SK-N-DZ (cell line): ENCODE measurements around the gene LOC101059915.
"Not testable (repeated sequence)": the region's sequence is repeated elsewhere in the genome, so short reads cannot be mapped to it uniquely, and the experiment has no call there.

ENCODE experiments used
- DNase-seq: peaks from one replicate; pipeline ENCODE4 v3.0.0-alpha.2; 2015; ENCODE audit warnings: low spot score

LOC101059915 gene

GRCh38 chrX:71640002-71640401, 27.3 kb upstream of the LOC101059915 start:
- no peak for DNase-seq

- not testable (repeated sequence) for DNase-seq
These were observed 22.9 kb upstream of the LOC101059915 start for GRCh38 chrX:71644406-71644805.

GRCh38 chrX:71650333-71650969, 16.9 kb upstream of the LOC101059915 start:
- DNase-seq = no peak

GRCh38 chrX:71652405-71652804, 14.9 kb upstream of the LOC101059915 start:
- peak; percentile 41 for DNase-seq

GRCh38 chrX:71653344-71653743, 14.0 kb upstream of the LOC101059915 start:
- DNase-seq = no peak

GRCh38 chrX:71657267-71657666, 10.1 kb upstream of the LOC101059915 start:
- no peak for DNase-seq

- no peak for DNase-seq
These were observed 8.0 kb upstream of the LOC101059915 start for GRCh38 chrX:71659342-71659741.

GRCh38 chrX:71659959-71660358, 7.4 kb upstream of the LOC101059915 start:
- no peak for DNase-seq

- DNase-seq = no peak
These were observed 6.6 kb upstream of the LOC101059915 start for GRCh38 chrX:71660562-71661416.

- no peak for DNase-seq
These were observed 5.4 kb upstream of the LOC101059915 start for GRCh38 chrX:71661919-71662318.

- not testable (repeated sequence) for DNase-seq
These were observed 4.7 kb upstream of the LOC101059915 start for GRCh38 chrX:71662654-71663053.

- not testable (repeated sequence) for DNase-seq
These were observed 4.1 kb upstream of the LOC101059915 start for GRCh38 chrX:71663238-71663637.

- peak; percentile 39 for DNase-seq
These were observed 3.1 kb upstream of the LOC101059915 start for GRCh38 chrX:71664202-71664601.

GRCh38 chrX:71664889-71665491, 2.4 kb upstream of the LOC101059915 start:
- no peak for DNase-seq

GRCh38 chrX:71665747-71666146, 1.6 kb upstream of the LOC101059915 start:
- DNase-seq = no peak

GRCh38 chrX:71666240-71667223, 814 bp upstream of the LOC101059915 start:
- no peak for DNase-seq

GRCh38 chrX:71668248-71668595, 876 bp downstream of the LOC101059915 start:
- no peak for DNase-seq

- DNase-seq = no peak
These were observed 2.1 kb downstream of the LOC101059915 start for GRCh38 chrX:71669492-71669891.

GRCh38 chrX:71669947-71670346, 2.6 kb downstream of the LOC101059915 start:
- not testable (repeated sequence) for DNase-seq

- DNase-seq = no peak
These were observed 3.9 kb downstream of the LOC101059915 start for GRCh38 chrX:71671043-71671780.

- no peak for DNase-seq
These were observed 4.6 kb downstream of the LOC101059915 start for GRCh38 chrX:71671938-71672337.
